ENCODE measurements around the gene HSPB6. TPM values are rescaled to one million over a fixed set of nuclear protein-coding genes. Genes with fewer than 3 reads are reported as not detected.

The HSPB6 gene
- total and polyA plus RNA-seq, 7 donors, result 4.4 to 275 (median 59.4) TPM

GRCh38 chr19:35708391-35708790, 48.4 kb downstream of the HSPB6 start:
- Histone ChIP-seq H3K9me3 (no peaks in the 10 kb centered on the region), H3K27ac (no peak overlapping the region), H3K4me3 (no peak overlapping the region), H3K36me3 (no peaks in the 10 kb centered on the region), H3K4me1 (no peaks in the 10 kb centered on the region), H3K27me3 (peaks cover 0 to 16% (median 0%) of the 10 kb centered on the region in 3 donors)
- 95 to 99% methylated on average over 1 of the region's 1 CpG for WGBS, 2 donors
- TF ChIP-seq POLR2A (IDR thresholded peaks at IDR 0.05) (no peak), EP300 (IDR thresholded peaks at IDR 0.05) (no peak), POLR2AphosphoS5 (IDR thresholded peaks at IDR 0.05) (no peak), CTCF (IDR thresholded peaks at IDR 0.05) (no peak)
- DNase-seq, result no peak
- intact Hi-C loops (cut with DNase I), result no loop called here

Other genes with a start within 250 kb of the HSPB6 start
- gene DMKN, start 243.4 kb downstream of the HSPB6 start, total RNA-seq, result 10 to 100 TPM in 3 of 4 donors, 1 to 10 TPM in 1; 6.1 to 39.0 (median 24.4) TPM
- gene DMKN, start 243.4 kb downstream of the HSPB6 start, polyA plus RNA-seq, result 10 to 100 TPM in 1 of 3 donors, 1 to 10 TPM in 2; 5.5 to 20.6 (median 9.0) TPM
- not detected for gene SBSN, start 228.7 kb downstream of the HSPB6 start, total RNA-seq
- 1 to 10 TPM in 1 of 3 donors, under 1 TPM in 1, not detected in 1; 0.17 to 1.2 TPM for gene SBSN, start 228.7 kb downstream of the HSPB6 start, polyA plus RNA-seq
- not detected for gene GAPDHS, start 223.6 kb downstream of the HSPB6 start, total RNA-seq
- gene GAPDHS, start 223.6 kb downstream of the HSPB6 start, polyA plus RNA-seq, result not detected
- 10 to 100 TPM; 60.1 to 72.5 (median 69.3) TPM for gene TMEM147, start 211.4 kb downstream of the HSPB6 start, total RNA-seq
- 100 to 1,000 TPM in 1 of 3 donors, 10 to 100 TPM in 2; 24.5 to 123 (median 46.2) TPM for gene TMEM147, start 211.4 kb downstream of the HSPB6 start, polyA plus RNA-seq
- gene ATP4A, start 193.4 kb downstream of the HSPB6 start, total RNA-seq, result not detected
- under 1 TPM in 1 of 3 donors, not detected in 2; 0.10 TPM for gene ATP4A, start 193.4 kb downstream of the HSPB6 start, polyA plus RNA-seq
- not detected for gene PMIS2, start 170.9 kb downstream of the HSPB6 start, total RNA-seq
- not detected for gene PMIS2, start 170.9 kb downstream of the HSPB6 start, polyA plus RNA-seq
- gene HAUS5, start 144.3 kb downstream of the HSPB6 start, total RNA-seq, result 1 to 10 TPM; 4.6 to 9.6 (median 6.1) TPM
- 10 to 100 TPM in 1 of 3 donors, 1 to 10 TPM in 2; 1.2 to 14.8 (median 1.6) TPM for gene HAUS5, start 144.3 kb downstream of the HSPB6 start, polyA plus RNA-seq
- 10 to 100 TPM; 43.5 to 61.2 (median 53.2) TPM for gene RBM42, start 128.0 kb downstream of the HSPB6 start, total RNA-seq
- 10 to 100 TPM; 51.3 to 78.3 (median 55.9) TPM for gene RBM42, start 128.0 kb downstream of the HSPB6 start, polyA plus RNA-seq
- gene ETV2, start 115.3 kb downstream of the HSPB6 start, total RNA-seq, result 1 to 10 TPM in 2 of 4 donors, under 1 TPM in 1, not detected in 1; 0.55 to 2.3 (median 1.1) TPM
- gene ETV2, start 115.3 kb downstream of the HSPB6 start, polyA plus RNA-seq, result 1 to 10 TPM; 2.0 to 5.4 (median 4.9) TPM
- gene COX6B1, start 108.7 kb downstream of the HSPB6 start, total RNA-seq, result 100 to 1,000 TPM; 593 to 780 (median 696) TPM
- 1,000 to 10,000 TPM; 1,177 to 1,718 (median 1,686) TPM for gene COX6B1, start 108.7 kb downstream of the HSPB6 start, polyA plus RNA-seq
- gene UPK1A, start 90.5 kb downstream of the HSPB6 start, total RNA-seq, result under 1 TPM in 1 of 4 donors, not detected in 3; 0.55 TPM
- not detected for gene UPK1A, start 90.5 kb downstream of the HSPB6 start, polyA plus RNA-seq
- gene ZBTB32, start 52.5 kb downstream of the HSPB6 start, total RNA-seq, result not detected
- 1 to 10 TPM in 1 of 3 donors, not detected in 2; 3.1 TPM for gene ZBTB32, start 52.5 kb downstream of the HSPB6 start, polyA plus RNA-seq
- 10 to 100 TPM in 3 of 4 donors, 1 to 10 TPM in 1; 6.4 to 27.3 (median 15.3) TPM for gene KMT2B, start 39.0 kb downstream of the HSPB6 start, total RNA-seq
- 10 to 100 TPM in 2 of 3 donors, 1 to 10 TPM in 1; 7.4 to 32.2 (median 12.0) TPM for gene KMT2B, start 39.0 kb downstream of the HSPB6 start, polyA plus RNA-seq
- 10 to 100 TPM in 2 of 4 donors, 1 to 10 TPM in 2; 2.5 to 12.2 (median 8.6) TPM for gene IGFLR1, start 14.6 kb downstream of the HSPB6 start, total RNA-seq
- gene IGFLR1, start 14.6 kb downstream of the HSPB6 start, polyA plus RNA-seq, result 10 to 100 TPM in 1 of 3 donors, 1 to 10 TPM in 2; 3.7 to 25.0 (median 9.0) TPM
- gene U2AF1L4, start 11.6 kb downstream of the HSPB6 start, total RNA-seq, result 10 to 100 TPM; 16.3 to 53.5 (median 27.9) TPM
- gene U2AF1L4, start 11.6 kb downstream of the HSPB6 start, polyA plus RNA-seq, result 10 to 100 TPM; 12.7 to 23.4 (median 16.0) TPM
- 10 to 100 TPM; 27.8 to 44.9 (median 36.6) TPM for gene PSENEN, start 11.4 kb downstream of the HSPB6 start, total RNA-seq
- 10 to 100 TPM; 48.0 to 72.3 (median 59.4) TPM for gene PSENEN, start 11.4 kb downstream of the HSPB6 start, polyA plus RNA-seq
- gene LIN37, start 8.5 kb downstream of the HSPB6 start, total RNA-seq, result 10 to 100 TPM; 12.5 to 19.1 (median 15.9) TPM
- 10 to 100 TPM in 2 of 3 donors, 1 to 10 TPM in 1; 8.4 to 13.6 (median 11.3) TPM for gene LIN37, start 8.5 kb downstream of the HSPB6 start, polyA plus RNA-seq
- gene PROSER3, start 1.1 kb upstream of the HSPB6 start, total RNA-seq, result 1 to 10 TPM; 2.9 to 6.1 (median 5.2) TPM
- 10 to 100 TPM in 1 of 3 donors, 1 to 10 TPM in 2; 2.4 to 16.5 (median 3.5) TPM for gene PROSER3, start 1.1 kb upstream of the HSPB6 start, polyA plus RNA-seq
- gene ARHGAP33, start 18.5 kb upstream of the HSPB6 start, total RNA-seq, result 10 to 100 TPM in 2 of 4 donors, 1 to 10 TPM in 2; 4.4 to 11.9 (median 8.5) TPM
- gene ARHGAP33, start 18.5 kb upstream of the HSPB6 start, polyA plus RNA-seq, result 10 to 100 TPM in 1 of 3 donors, 1 to 10 TPM in 1, under 1 TPM in 1; 0.60 to 10.6 (median 1.2) TPM
- not detected for gene PRODH2, start 55.8 kb upstream of the HSPB6 start, total RNA-seq
- gene PRODH2, start 55.8 kb upstream of the HSPB6 start, polyA plus RNA-seq, result not detected
- gene NPHS1, start 95.5 kb upstream of the HSPB6 start, total RNA-seq, result not detected
- under 1 TPM in 2 of 3 donors, not detected in 1; under 0.01 to 0.35 TPM for gene NPHS1, start 95.5 kb upstream of the HSPB6 start, polyA plus RNA-seq
- under 1 TPM in 1 of 4 donors, not detected in 3; 0.16 TPM for gene KIRREL2, start 99.9 kb upstream of the HSPB6 start, total RNA-seq
- gene KIRREL2, start 99.9 kb upstream of the HSPB6 start, polyA plus RNA-seq, result under 1 TPM in 2 of 3 donors, not detected in 1; under 0.01 to 0.34 TPM
- gene APLP1, start 111.5 kb upstream of the HSPB6 start, total RNA-seq, result 10 to 100 TPM in 1 of 4 donors, 1 to 10 TPM in 3; 3.6 to 11.3 (median 7.0) TPM
- gene APLP1, start 111.5 kb upstream of the HSPB6 start, polyA plus RNA-seq, result 1 to 10 TPM in 1 of 3 donors, not detected in 2; 4.4 TPM
- gene NFKBID, start 143.5 kb upstream of the HSPB6 start, total RNA-seq, result 1 to 10 TPM; 2.5 to 7.8 (median 6.6) TPM
- 1 to 10 TPM; 1.2 to 9.6 (median 4.4) TPM for gene NFKBID, start 143.5 kb upstream of the HSPB6 start, polyA plus RNA-seq
- gene HCST, start 145.5 kb upstream of the HSPB6 start, total RNA-seq, result 1 to 10 TPM in 3 of 4 donors, not detected in 1; 3.5 to 5.8 (median 3.9) TPM
- 10 to 100 TPM in 2 of 3 donors, 1 to 10 TPM in 1; 2.4 to 36.1 (median 13.9) TPM for gene HCST, start 145.5 kb upstream of the HSPB6 start, polyA plus RNA-seq
- 100 to 1,000 TPM in 3 of 4 donors, 10 to 100 TPM in 1; 71.5 to 172 (median 126) TPM for gene TYROBP, start 151.3 kb upstream of the HSPB6 start, total RNA-seq
- gene TYROBP, start 151.3 kb upstream of the HSPB6 start, polyA plus RNA-seq, result 100 to 1,000 TPM in 2 of 3 donors, 10 to 100 TPM in 1; 95.8 to 211 (median 125) TPM
- 1 to 10 TPM; 4.6 to 7.2 (median 6.6) TPM for gene LRFN3, start 179.3 kb upstream of the HSPB6 start, total RNA-seq
- gene LRFN3, start 179.3 kb upstream of the HSPB6 start, polyA plus RNA-seq, result 1 to 10 TPM; 5.3 to 9.7 (median 6.0) TPM
- gene SDHAF1, start 238.2 kb upstream of the HSPB6 start, total RNA-seq, result 100 to 1,000 TPM in 1 of 4 donors, 10 to 100 TPM in 3; 56.2 to 135 (median 68.9) TPM
- gene SDHAF1, start 238.2 kb upstream of the HSPB6 start, polyA plus RNA-seq, result 10 to 100 TPM; 19.2 to 28.2 (median 24.0) TPM

Data from sigmoid colon (tissue), 7 donors.